Measurements from ENCODE around the gene ANO9. TPM values are rescaled to one million over a fixed set of nuclear protein-coding genes. Genes with fewer than 3 reads are reported as not detected.

The ANO9 gene
- total and polyA plus RNA-seq, 9 donors = 0.12 to 11.4 (median 0.77) TPM

DNA sequence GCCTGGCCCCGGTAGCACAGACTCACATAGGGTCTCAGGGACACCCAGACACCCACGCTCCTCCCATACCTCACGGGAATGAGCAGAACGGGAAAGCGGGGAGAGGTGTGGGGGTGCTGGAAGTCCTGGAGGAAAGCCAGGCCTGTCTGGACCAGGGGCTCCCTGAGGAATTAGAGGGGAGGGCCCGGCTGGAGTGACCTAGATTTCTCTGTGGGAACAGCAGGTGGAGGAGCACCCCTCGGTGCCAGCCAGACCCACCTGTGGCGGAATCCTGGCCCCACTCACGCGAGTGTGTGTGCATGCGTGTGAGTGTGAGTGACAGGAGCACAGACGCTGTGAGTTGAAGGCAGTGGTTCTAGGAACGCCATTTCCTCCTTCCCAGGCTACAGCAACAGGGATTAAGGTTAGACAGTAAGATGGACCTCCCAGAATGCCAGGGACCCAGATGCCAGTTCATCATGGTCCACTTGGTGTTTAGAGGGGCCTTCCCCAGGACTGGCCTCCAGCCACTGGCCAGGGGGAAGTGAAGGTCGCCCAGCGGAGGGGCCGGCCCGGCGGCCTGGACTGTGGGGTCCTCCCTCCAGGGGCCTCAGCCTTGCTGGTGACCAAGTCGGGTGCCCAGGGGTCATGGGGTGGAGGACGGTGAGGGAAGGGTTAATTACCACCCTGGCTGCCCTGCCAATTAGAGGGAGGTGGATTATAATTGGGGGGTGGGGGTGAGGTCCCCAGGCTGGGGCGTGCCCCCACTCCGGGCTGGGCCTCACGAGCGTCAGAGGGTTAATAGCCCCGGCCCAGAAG, 46.8 kb downstream of the ANO9 start:
- 63 to 70% (median 67%) methylated on average over 25 of the region's 25 CpGs for WGBS, 3 donors
- no peak overlapping the region for H3K4me3 ChIP-seq
- H3K36me3 ChIP-seq = no peaks in the 10 kb centered on the region
- DNase-seq = no peak
- H3K9me3 ChIP-seq = no peaks in the 10 kb centered on the region
- no peak overlapping the region for H3K27ac ChIP-seq
- intact Hi-C loops (cut with DNase I) = no loop called here
- H3K27me3 ChIP-seq = no peaks in the 10 kb centered on the region
- TF ChIP-seq POLR2A (IDR thresholded peaks at IDR 0.05) = no peak
- TF ChIP-seq, protein P1, sequence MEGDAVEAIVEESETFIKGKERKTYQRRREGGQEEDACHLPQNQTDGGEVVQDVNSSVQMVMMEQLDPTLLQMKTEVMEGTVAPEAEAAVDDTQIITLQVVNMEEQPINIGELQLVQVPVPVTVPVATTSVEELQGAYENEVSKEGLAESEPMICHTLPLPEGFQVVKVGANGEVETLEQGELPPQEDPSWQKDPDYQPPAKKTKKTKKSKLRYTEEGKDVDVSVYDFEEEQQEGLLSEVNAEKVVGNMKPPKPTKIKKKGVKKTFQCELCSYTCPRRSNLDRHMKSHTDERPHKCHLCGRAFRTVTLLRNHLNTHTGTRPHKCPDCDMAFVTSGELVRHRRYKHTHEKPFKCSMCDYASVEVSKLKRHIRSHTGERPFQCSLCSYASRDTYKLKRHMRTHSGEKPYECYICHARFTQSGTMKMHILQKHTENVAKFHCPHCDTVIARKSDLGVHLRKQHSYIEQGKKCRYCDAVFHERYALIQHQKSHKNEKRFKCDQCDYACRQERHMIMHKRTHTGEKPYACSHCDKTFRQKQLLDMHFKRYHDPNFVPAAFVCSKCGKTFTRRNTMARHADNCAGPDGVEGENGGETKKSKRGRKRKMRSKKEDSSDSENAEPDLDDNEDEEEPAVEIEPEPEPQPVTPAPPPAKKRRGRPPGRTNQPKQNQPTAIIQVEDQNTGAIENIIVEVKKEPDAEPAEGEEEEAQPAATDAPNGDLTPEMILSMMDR (IDR thresholded peaks at IDR 0.05) = no peak
- no peak for TF ChIP-seq EP300 (IDR thresholded peaks at IDR 0.05)
- H3K4me1 ChIP-seq (ENCODE audit: insufficient read depth) = no peaks in the 10 kb centered on the region

DNA sequence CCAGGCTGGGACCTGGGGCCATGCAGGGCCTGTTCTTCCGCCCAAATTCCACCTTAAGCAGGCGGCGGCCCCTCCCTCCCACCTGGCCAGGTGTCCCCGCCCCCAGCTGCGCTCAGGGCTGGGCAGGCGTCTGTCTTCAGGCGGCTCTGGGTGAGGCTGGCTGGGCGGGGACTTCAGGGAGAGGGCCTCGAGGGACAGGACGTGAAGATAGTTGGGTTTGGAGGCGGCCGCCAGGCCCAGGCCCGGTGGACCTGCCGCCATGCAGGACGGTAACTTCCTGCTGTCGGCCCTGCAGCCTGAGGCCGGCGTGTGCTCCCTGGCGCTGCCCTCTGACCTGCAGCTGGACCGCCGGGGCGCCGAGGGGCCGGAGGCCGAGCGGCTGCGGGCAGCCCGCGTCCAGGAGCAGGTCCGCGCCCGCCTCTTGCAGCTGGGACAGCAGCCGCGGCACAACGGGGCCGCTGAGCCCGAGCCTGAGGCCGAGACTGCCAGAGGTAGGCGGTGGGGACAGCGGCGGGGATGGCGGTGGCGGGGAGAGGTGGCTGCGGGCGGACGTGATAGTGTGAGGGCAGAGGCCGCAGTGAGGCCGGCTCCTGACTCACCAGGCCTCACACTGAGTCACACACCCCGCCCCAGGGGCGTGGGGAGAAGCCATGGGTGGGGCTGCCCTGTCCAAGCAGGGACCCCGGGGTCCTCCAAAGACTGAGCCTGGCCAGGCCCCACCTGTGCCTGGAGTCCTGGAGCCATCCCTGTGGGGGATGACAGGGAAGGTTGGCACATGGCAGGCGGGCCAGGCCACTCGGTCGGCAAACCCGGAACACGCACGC, 47.6 kb downstream of the ANO9 start, which contains the start of gene PKP3:
TSS of gene PKP3 (plus strand) at position 176 of the 824 bp plus-strand sequence. CDS start at position 260, 84 bp downstream.
- Histone ChIP-seq H3K9me3 (no peaks in the 10 kb centered on the region), H3K36me3 (no peaks in the 10 kb centered on the region), H3K27ac (no peak within 1 kb of the TSS), H3K4me1 (ENCODE audit: insufficient read depth) (no peaks in the 10 kb centered on the region), H3K4me3 (no peak within 1 kb of the TSS), H3K27me3 (no peaks in the 10 kb centered on the region)
- TF ChIP-seq, protein P1 (IDR thresholded peaks at IDR 0.05) = no peak
- no peak for TF ChIP-seq EP300 (IDR thresholded peaks at IDR 0.05)
- no peak for TF ChIP-seq POLR2A (IDR thresholded peaks at IDR 0.05)
- 76 to 83% (median 81%) methylated on average over 57 of the region's 57 CpGs for WGBS, 3 donors
- intact Hi-C loops (cut with DNase I) = no loop called here
- DNase-seq = no peak

GRCh38 chr11:393219-394033, 48.4 kb downstream of the ANO9 start:
- intact Hi-C loops (cut with DNase I) = no loop called here
- no peaks in the 10 kb centered on the region for H3K36me3 ChIP-seq
- no peak overlapping the region for H3K4me3 ChIP-seq
- no peaks in the 10 kb centered on the region for H3K9me3 ChIP-seq
- no peaks in the 10 kb centered on the region for H3K27me3 ChIP-seq
- H3K4me1 ChIP-seq (ENCODE audit: insufficient read depth) = no peaks in the 10 kb centered on the region
- TF ChIP-seq, protein P1 (IDR thresholded peaks at IDR 0.05) = no peak
- TF ChIP-seq POLR2A (IDR thresholded peaks at IDR 0.05) (no peak), EP300 (IDR thresholded peaks at IDR 0.05) (no peak)
- no peak overlapping the region for H3K27ac ChIP-seq
- 76 to 85% (median 79%) methylated on average over 12 to 17 of the region's 17 CpGs for WGBS, 3 donors
- no peak for DNase-seq
